HEK293T (cell line): ENCODE results near the gene KCNJ1.

ENCODE experiments used
- CTCF ChIA-PET: fragments of 350-600 bp; formaldehyde crosslinking; extraction: SDS; loops from one replicate; lab custom pipeline; 2021; ENCODE audit warnings: antibody characterized with exemption, inconsistent platforms; lab: Yijun Ruan, JAX
- POLR2A ChIA-PET: fragments of 350-600 bp; formaldehyde crosslinking; extraction: SDS; loops from one replicate; lab custom pipeline; 2020; ENCODE audit warnings: antibody characterized with exemption, inconsistent platforms; lab: Yijun Ruan, JAX
- DNase-seq: peaks from one replicate; pipeline ENCODE4 v3.0.0; 2012; ENCODE audit warnings: mixed read lengths; ENCODE audit errors: extremely low spot score
- ARNT ChIP-seq: fragments of 450-650 bp; IDR thresholded peaks from 2 replicates; pipeline ENCODE4 v1.6.1; 2017; ENCODE audit warnings: mild to moderate bottlenecking
- BHLHE40 ChIP-seq: fragments of 450-650 bp; IDR thresholded peaks from 2 replicates; pipeline ENCODE4 v1.6.1; 2016; ENCODE audit warnings: mild to moderate bottlenecking, moderate library complexity, borderline replicate concordance
- CTBP1 ChIP-seq: fragments of 450-650 bp; IDR thresholded peaks from 2 replicates; pipeline ENCODE4 v1.6.1; 2016; ENCODE audit warnings: borderline replicate concordance
- ELF4 ChIP-seq: fragments of 450-650 bp; IDR thresholded peaks from 2 replicates; pipeline ENCODE4 v1.6.1; 2017; ENCODE audit warnings: antibody characterized with exemption
- FOXA1 ChIP-seq: fragments of 450-650 bp; IDR thresholded peaks from 2 replicates; pipeline ENCODE4 v1.6.1; 2016; ENCODE audit warnings: mild to moderate bottlenecking
- FOXK2 ChIP-seq: fragments of 450-650 bp; IDR thresholded peaks from 2 replicates; pipeline ENCODE4 v1.6.1; 2016; ENCODE audit warnings: mild to moderate bottlenecking
- FOXM1 ChIP-seq: fragments of 450-650 bp; IDR thresholded peaks from 2 replicates; pipeline ENCODE4 v1.6.1; 2017; ENCODE audit warnings: mild to moderate bottlenecking, borderline replicate concordance
- HDGF ChIP-seq: fragments of 450-650 bp; IDR thresholded peaks from 2 replicates; pipeline ENCODE4 v1.6.1; 2017; ENCODE audit warnings: antibody characterized with exemption, borderline replicate concordance
- L3MBTL2 ChIP-seq: fragments of 450-650 bp; conservative IDR thresholded peaks from 2 replicates; pipeline ENCODE4 v1.6.1; 2016; ENCODE audit warnings: mild to moderate bottlenecking
- LEF1 ChIP-seq: fragments of 450-650 bp; IDR thresholded peaks from 2 replicates; pipeline ENCODE4 v1.6.1; 2017; ENCODE audit warnings: mild to moderate bottlenecking, borderline replicate concordance
- NFRKB ChIP-seq: fragments of 450-650 bp; IDR thresholded peaks from 2 replicates; pipeline ENCODE4 v1.6.1; 2016; ENCODE audit warnings: mild to moderate bottlenecking, moderate library complexity
- SP1 ChIP-seq: fragments of 450-650 bp; IDR thresholded peaks from 2 replicates; pipeline ENCODE4 v1.6.1; 2017
- SUZ12 ChIP-seq: fragments of 450-650 bp; IDR thresholded peaks from 2 replicates; pipeline ENCODE4 v1.6.1; 2016; ENCODE audit warnings: mild to moderate bottlenecking
- TARDBP ChIP-seq: fragments of 450-650 bp; IDR thresholded peaks from 2 replicates; pipeline ENCODE4 v1.6.1; 2016
- ZNF384 ChIP-seq: fragments of 450-650 bp; IDR thresholded peaks from 2 replicates; pipeline ENCODE4 v1.6.1; 2016
- TF ChIP-seq, protein P1 (sequence below): fragments of 450-650 bp; IDR thresholded peaks from 2 replicates; pipeline ENCODE4 v1.6.1; 2016

Gene KCNJ1

DNA sequence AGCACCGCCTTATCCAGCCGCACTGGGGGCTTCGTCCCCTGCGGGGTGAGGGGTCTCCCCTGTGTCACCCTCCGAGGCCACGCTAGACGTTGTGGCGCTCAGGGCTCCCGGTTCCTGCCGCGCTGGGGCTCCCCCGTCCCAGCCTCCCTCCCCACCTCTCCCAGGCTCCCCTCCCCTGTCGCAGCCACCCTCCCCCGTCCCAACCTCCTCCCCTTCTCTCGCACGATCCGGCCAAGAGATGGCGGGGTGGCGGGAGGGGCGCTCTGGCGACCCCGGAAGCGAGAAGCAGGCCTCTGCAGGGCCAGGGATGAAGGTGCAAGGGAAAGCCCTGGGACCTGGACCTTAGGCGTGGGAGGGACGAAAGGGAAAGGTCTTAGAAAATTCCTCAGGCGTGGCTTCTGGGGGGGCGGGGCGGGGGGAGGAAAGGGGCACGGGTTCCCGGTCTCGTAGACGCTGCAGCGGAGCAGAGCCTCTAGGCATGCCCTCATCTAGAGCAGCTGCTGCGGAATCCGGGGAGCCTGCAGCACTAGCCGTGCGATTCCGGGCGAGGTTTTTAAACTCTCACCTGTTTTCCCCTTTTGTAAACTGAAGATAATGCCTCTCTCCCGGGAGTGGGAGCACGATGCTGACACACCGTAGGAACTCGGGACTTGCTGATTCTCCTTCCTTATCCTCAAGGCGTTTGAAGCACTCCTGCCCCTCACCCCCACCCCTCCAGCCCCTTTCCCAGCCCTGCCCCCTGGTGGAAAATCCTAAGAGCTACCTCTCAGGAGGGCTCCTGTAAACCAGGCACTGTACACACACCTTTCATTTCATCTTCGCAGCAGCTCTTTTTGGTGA lies 38.5 kb upstream of the KCNJ1 start:
- CTCF ChIA-PET, result interaction anchor here (0.7 to 1.3 kb wide), 7 partner anchors 9 to 51 kb away, joined by 3 to 6 read pairs (median 3); no protein-coding TSS in a partner anchor
- POLR2A ChIA-PET, result interaction anchor here (1.1 kb wide), 1 partner anchor 57 kb away, joined by 3 read pairs; no protein-coding TSS in a partner anchor
- peak; percentile 80 for DNase-seq
- TF ChIP-seq ZNF384 (no peak), SP1 (no peak), LEF1 (no peak), FOXM1 (no peak), BHLHE40 (no peak), FOXA1 (no peak), SUZ12 (no peak), L3MBTL2 (no peak), HDGF (no peak), TARDBP (no peak), CTBP1 (no peak), NFRKB (no peak), ELF4 (no peak), ARNT (no peak), FOXK2 (no peak)
- TF ChIP-seq, protein P1, sequence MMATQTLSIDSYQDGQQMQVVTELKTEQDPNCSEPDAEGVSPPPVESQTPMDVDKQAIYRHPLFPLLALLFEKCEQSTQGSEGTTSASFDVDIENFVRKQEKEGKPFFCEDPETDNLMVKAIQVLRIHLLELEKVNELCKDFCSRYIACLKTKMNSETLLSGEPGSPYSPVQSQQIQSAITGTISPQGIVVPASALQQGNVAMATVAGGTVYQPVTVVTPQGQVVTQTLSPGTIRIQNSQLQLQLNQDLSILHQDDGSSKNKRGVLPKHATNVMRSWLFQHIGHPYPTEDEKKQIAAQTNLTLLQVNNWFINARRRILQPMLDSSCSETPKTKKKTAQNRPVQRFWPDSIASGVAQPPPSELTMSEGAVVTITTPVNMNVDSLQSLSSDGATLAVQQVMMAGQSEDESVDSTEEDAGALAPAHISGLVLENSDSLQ, result no peak

- TF ChIP-seq, protein P1, result peak; percentile 49
- no peak for TF ChIP-seq NFRKB
- no peak for TF ChIP-seq ZNF384
- TF ChIP-seq CTBP1, result no peak
- POLR2A ChIA-PET, result interaction anchor here (1.1 kb wide), 1 partner anchor 58 kb away, joined by 3 read pairs; no protein-coding TSS in a partner anchor
- peak; percentile 61 for DNase-seq
- CTCF ChIA-PET, result interaction anchor here (1.2 kb wide), 1 partner anchor 27 kb away, joined by 3 read pairs; no protein-coding TSS in a partner anchor
Measured at GRCh38 chr11:128904656-128905344, 37.7 kb upstream of the KCNJ1 start.

- TF ChIP-seq FOXM1 (no peak), SP1 (no peak), HDGF (no peak), L3MBTL2 (no peak), NFRKB (no peak), SUZ12 (no peak), CTBP1 (no peak), ZNF384 (no peak), ARNT (no peak), FOXA1 (no peak)
- DNase-seq, result no peak
- POLR2A ChIA-PET, result interaction anchor here (1.1 kb wide), 1 partner anchor 59 kb away, joined by 3 read pairs; no protein-coding TSS in a partner anchor
- CTCF ChIA-PET, result interaction anchor here (1.2 to 1.4 kb wide), 2 partner anchors 19 to 27 kb away, joined by 3 to 7 read pairs; no protein-coding TSS in a partner anchor
Measured at GRCh38 chr11:128904303-128904655, 37.2 kb upstream of the KCNJ1 start.

DNA sequence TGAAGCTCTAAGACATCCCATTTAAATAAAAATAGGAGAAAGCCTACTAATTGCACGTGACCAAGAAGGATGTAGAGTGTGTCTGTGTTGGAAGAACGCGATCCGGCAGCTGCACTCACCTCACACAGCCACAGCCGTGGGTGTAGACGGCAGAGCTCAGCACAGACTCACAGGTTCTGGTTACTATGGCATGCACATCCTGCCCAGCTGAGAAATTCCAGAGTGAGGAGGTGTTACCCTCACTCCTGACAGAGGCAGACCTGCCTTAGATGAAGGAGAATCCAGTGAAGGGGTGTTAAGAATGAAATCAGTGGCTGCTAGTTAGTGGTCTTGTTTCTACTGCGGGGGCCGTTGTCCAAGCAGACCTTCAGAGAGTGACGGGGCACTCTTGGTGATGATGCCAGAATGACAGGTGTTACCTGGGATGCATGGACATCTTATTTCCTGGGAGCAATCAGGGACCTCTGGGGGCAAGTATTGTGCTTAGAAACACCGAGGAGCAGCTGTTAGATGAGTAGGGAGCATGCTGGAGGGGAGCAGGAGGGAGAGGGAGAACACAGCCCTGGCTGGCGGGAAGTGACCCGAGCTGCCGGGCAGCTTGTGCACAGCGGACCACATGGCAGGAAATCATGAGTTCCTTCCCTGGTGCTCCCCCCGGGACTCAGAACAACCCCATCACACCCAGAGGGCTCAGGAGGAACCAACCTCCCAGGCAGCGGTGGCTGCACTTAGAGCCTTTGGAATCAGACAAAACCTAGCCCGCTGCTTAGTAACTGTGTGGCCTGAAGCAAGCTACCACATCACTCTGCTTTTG lies 36.4 kb upstream of the KCNJ1 start:
- TF ChIP-seq ZNF384 (no peak), L3MBTL2 (no peak), TARDBP (no peak), SP1 (no peak), SUZ12 (no peak), FOXK2 (no peak), CTBP1 (no peak), ELF4 (no peak), BHLHE40 (no peak), HDGF (no peak), ARNT (no peak), NFRKB (no peak), LEF1 (no peak)
- TF ChIP-seq, protein P1, result no peak
- DNase-seq, result no peak
- ChIA-PET POLR2A (no interaction called here), CTCF (interaction anchor here (1.0 to 1.4 kb wide), 2 partner anchors 9 to 18 kb away, joined by 3 to 7 read pairs; no protein-coding TSS in a partner anchor)

DNA sequence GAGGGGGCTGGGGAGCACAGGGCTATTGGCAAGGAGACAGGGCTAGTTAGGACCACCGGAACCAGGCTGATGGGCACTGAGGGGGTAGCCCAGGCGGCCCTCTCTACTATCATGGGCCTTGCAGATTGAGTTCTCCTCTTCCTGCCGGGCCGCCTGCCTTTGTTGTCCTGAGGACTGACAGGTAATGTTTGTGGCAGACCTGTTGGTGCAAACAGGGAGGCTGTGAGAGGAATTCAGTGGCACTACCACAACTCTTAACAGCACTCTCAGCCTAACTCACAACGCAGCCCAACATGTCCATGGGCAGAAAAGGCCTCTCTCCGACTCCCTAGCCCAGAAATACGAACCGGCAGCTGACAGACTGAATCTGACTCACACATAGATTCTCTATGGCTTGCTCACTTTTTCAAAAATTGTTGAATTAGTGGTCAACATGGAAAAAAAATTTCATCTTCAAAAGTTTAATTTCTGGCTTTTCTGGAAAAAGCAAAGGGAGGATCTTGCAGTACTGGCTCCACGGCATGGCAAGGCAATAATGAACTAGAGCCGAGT lies 35.5 kb upstream of the KCNJ1 start:
- POLR2A ChIA-PET, result no interaction called here
- TF ChIP-seq ZNF384 (no peak), NFRKB (no peak), FOXK2 (no peak), FOXM1 (no peak), SP1 (no peak), FOXA1 (no peak), L3MBTL2 (no peak), HDGF (no peak), TARDBP (no peak), LEF1 (no peak), ARNT (no peak), SUZ12 (no peak), BHLHE40 (no peak), CTBP1 (no peak), ELF4 (no peak)
- TF ChIP-seq, protein P1, result no peak
- CTCF ChIA-PET, result interaction anchor here (1.0 kb wide), 1 partner anchor 8 kb away, joined by 3 read pairs; no protein-coding TSS in a partner anchor
- no peak for DNase-seq
